NCI-H526 treated with DMSO at 0.1 percent for 48 hours (cell line): ENCODE data around the gene KLF8.
"Not testable (repeated sequence)": the region's sequence is repeated elsewhere in the genome, so short reads cannot be mapped to it uniquely, and the experiment has no call there.

ENCODE experiments used
- DNase-seq: peaks from one replicate; lab custom pipeline; 2025; lab: John Stamatoyannopoulos, UW

Gene KLF8

GRCh38 chrX:56232221-56233082 is at the start of gene KLF8:
Gene KLF8 (plus strand): TSS chrX:56232356. CDS start chrX:56233335, 979 bp downstream.
- DNase-seq: no peak

- not testable (repeated sequence) for DNase-seq
Measured at GRCh38 chrX:56206945-56207344, 25.2 kb upstream of the KLF8 start.

GRCh38 chrX:56211701-56212100 is 20.5 kb upstream of the KLF8 start:
- no peak for DNase-seq

- DNase-seq: no peak
Measured at GRCh38 chrX:56216332-56216731, 15.8 kb upstream of the KLF8 start.

- DNase-seq: no peak
Measured at GRCh38 chrX:56219700-56220099, 12.5 kb upstream of the KLF8 start.

- DNase-seq: no peak
Measured at GRCh38 chrX:56221101-56221500, 11.1 kb upstream of the KLF8 start.

GRCh38 chrX:56222473-56223000 is 9.6 kb upstream of the KLF8 start:
- DNase-seq: no peak

GRCh38 chrX:56226980-56227379 is 5.2 kb upstream of the KLF8 start:
- DNase-seq: no peak

GRCh38 chrX:56228914-56229313 is 3.2 kb upstream of the KLF8 start:
- DNase-seq: no peak

GRCh38 chrX:56231537-56232090 is 542 bp upstream of the KLF8 start:
- no peak for DNase-seq

GRCh38 chrX:56233100-56233499 is 944 bp downstream of the KLF8 start:
- DNase-seq: no peak

GRCh38 chrX:56233682-56234081 is 1.5 kb downstream of the KLF8 start:
- no peak for DNase-seq

GRCh38 chrX:56248492-56248891 is 16.3 kb downstream of the KLF8 start:
- peak; percentile 2 for DNase-seq

GRCh38 chrX:56253832-56254703 is 21.9 kb downstream of the KLF8 start:
- DNase-seq: no peak

- DNase-seq: no peak
Measured at GRCh38 chrX:56268888-56269287, 36.7 kb downstream of the KLF8 start.

GRCh38 chrX:56278692-56279091 is 46.5 kb downstream of the KLF8 start:
- DNase-seq: no peak

GRCh38 chrX:56279863-56280262 is 47.7 kb downstream of the KLF8 start:
- DNase-seq: no peak

GRCh38 chrX:56281789-56282188 is 49.6 kb downstream of the KLF8 start:
- DNase-seq: no peak

- DNase-seq: no peak
Measured at GRCh38 chrX:56284269-56284668, 52.1 kb downstream of the KLF8 start.

GRCh38 chrX:56288608-56289007 is 56.5 kb downstream of the KLF8 start:
- DNase-seq: no peak

GRCh38 chrX:56289449-56289848 is 57.3 kb downstream of the KLF8 start:
- DNase-seq: no peak

GRCh38 chrX:56308726-56309125 is 76.6 kb downstream of the KLF8 start:
- no peak for DNase-seq
